Measurements from ENCODE around the gene LMF2.

Gene LMF2

DNA sequence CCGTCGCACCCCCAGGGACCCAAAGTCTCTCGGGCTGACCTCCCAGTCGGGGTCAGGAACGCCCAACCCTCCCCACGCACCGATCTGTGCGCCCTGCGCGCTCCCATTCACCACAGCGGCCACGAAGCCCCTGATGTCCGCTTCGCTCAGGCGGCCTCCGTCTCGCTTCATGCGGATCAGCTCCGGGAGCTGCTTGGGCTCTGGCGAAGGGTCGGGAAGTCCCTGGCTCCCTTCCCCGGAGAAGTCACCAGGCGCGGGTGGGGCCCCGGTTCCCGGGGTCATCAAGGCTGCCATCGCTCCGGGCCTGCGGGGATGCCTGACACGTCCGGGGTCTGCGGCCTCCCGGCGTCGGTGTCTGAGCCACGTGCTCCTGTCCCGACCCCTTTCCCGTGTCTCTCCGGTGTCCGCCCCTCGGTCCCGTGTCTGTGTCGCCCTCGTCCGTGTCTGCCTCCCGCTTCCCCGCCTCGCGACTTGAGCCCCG is 22.0 kb upstream of the LMF2 start:
- Histone ChIP-seq H3K4me3 (ENCODE audit: low read length) (no peak overlapping the region; the same call in 1 of the 2 replicates), H2AFZ (ENCODE audit: low read length) (no peak overlapping the region), H3K9ac (ENCODE audit: low read length) (no peak overlapping the region), H3K79me2 (ENCODE audit: low read length) (peaks cover 12% of the 10 kb centered on the region), H3K27me3 (replicated peaks; ENCODE audit: insufficient read depth, low read length) (peaks cover 9% of the 10 kb centered on the region; the same call in 1 of the 2 replicates), H4K20me1 (ENCODE audit: insufficient read depth, low read length) (no peaks in the 10 kb centered on the region), H3K9me2 (replicated peaks; ENCODE audit: insufficient read depth, low read length) (no peaks in the 10 kb centered on the region), H3K4me1 (ENCODE audit: low read length) (peaks cover 24% of the 10 kb centered on the region), H3F3A (ENCODE audit: insufficient read depth, low read length) (peaks cover 24% of the 10 kb centered on the region), H3K4me2 (ENCODE audit: low read depth, low read length) (no peak overlapping the region; the same call in 1 of the 2 replicates), H3K27ac (ENCODE audit: low read length) (no peak overlapping the region), H3K9me3 (replicated peaks; ENCODE audit: insufficient read depth, low read length) (no peaks in the 10 kb centered on the region), H3K36me3 (replicated peaks; ENCODE audit: insufficient read depth, low read length) (no peaks in the 10 kb centered on the region)
- DNase-seq = no peak
- no peak for TF ChIP-seq EZH2 (optimal IDR thresholded peaks at IDR 0.05; ENCODE audit: low read depth, low read length)
- TF ChIP-seq CTCF (IDR thresholded peaks at IDR 0.05; ENCODE audit: low read length) = no peak

DNA sequence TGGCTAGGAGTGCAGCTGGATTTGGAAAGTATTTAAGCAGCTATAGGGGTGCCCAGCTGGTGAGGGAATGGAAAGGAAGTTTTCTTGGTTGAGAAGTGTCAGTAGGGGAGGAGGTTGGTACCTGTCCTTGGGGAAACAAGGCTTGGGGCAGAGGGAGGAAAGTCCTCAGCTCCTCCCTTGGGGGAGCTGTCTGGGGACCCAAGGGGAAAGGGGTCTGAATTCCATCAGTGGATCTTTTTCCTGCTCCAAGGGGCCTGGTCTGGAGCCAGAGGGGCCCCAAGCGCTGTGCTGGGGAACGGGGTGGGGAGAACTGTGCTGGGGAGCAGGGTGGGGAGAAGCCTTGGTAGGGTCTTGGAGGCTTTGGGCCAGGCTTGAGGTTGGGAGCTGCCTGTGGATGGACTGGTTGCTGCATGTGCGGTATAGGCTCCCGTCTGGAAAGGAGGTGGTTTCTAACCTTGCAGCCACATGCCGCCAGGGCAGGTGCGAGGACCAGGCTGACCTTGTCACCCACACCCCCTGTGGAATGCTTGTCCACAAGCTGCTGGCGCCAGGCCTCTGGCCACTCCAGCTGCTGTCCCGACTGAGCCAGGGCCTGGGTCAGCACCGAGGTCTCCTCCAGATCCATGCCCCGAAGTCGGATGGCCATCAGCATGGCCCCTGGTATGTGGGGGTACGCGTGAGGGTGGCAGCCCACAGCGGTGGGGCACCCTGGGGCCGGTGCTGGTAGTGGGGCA is 21.3 kb upstream of the LMF2 start:
- H4K20me1 ChIP-seq (ENCODE audit: insufficient read depth, low read length) = no peaks in the 10 kb centered on the region
- DNase-seq = no peak
- H3K9me3 ChIP-seq (replicated peaks; ENCODE audit: insufficient read depth, low read length) = no peaks in the 10 kb centered on the region
- H3K9me2 ChIP-seq (replicated peaks; ENCODE audit: insufficient read depth, low read length) = no peaks in the 10 kb centered on the region
- H3K79me2 ChIP-seq (ENCODE audit: low read length) = peaks cover 18% of the 10 kb centered on the region
- H3K4me3 ChIP-seq (ENCODE audit: low read length) = no peak overlapping the region
- H3K9ac ChIP-seq (ENCODE audit: low read length) = no peak overlapping the region
- H3K4me2 ChIP-seq (ENCODE audit: low read depth, low read length) = no peak overlapping the region
- no peak overlapping the region for H3K27ac ChIP-seq (ENCODE audit: low read length)
- no peaks in the 10 kb centered on the region for H3K36me3 ChIP-seq (replicated peaks; ENCODE audit: insufficient read depth, low read length)
- no peak for TF ChIP-seq EZH2phosphoT487 (IDR thresholded peaks at IDR 0.05; ENCODE audit: low read length)
- no peak for TF ChIP-seq EZH2 (optimal IDR thresholded peaks at IDR 0.05; ENCODE audit: low read depth, low read length)
- no peak for TF ChIP-seq CTCF (IDR thresholded peaks at IDR 0.05; ENCODE audit: low read length)
- peaks cover 24% of the 10 kb centered on the region for H3K4me1 ChIP-seq (ENCODE audit: low read length)
- H3F3A ChIP-seq (ENCODE audit: insufficient read depth, low read length) = peaks cover 30% of the 10 kb centered on the region
- no peak overlapping the region for H2AFZ ChIP-seq (ENCODE audit: low read length)
- peaks cover 9% of the 10 kb centered on the region; the same call in 1 of the 2 replicates for H3K27me3 ChIP-seq (replicated peaks; ENCODE audit: insufficient read depth, low read length)

DNA sequence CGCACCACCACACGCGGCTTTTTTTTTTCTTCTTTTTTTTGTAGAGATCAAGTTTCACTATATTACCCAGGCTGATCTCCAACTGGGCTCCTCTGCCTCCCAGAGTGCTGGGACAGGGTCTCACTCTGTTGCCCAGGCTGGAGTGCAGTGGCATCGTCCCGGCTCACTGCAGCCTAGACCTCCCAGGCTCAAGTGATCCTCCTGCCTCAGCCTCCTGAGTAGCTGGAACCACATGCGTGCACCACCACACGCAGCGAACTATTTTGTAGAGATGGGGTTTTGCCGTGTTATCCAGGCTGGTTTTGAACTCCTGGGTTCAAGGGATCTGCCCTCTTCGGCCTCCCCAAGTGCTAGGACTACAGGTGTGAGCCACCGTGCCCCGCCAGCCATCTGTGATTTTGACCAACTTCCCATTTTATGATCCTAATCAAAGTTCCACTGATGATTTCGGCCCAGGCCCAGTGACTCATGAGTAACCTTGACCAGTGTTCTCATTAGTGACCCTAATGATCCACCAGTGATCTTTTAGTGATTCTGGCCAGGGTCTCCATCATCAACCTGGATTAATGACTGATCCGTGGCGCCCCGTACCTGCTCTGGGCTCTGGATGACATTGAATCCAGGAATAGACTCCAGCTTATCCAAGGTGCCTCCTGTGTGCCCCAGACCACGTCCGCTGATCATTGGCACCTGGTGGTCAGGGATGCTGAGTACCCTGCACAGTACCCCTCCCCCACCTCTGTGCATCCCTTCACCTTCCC is 20.6 kb upstream of the LMF2 start:
- Histone ChIP-seq H3K4me3 (ENCODE audit: low read length) (no peak overlapping the region), H3K36me3 (replicated peaks; ENCODE audit: insufficient read depth, low read length) (no peaks in the 10 kb centered on the region), H3F3A (ENCODE audit: insufficient read depth, low read length) (peaks cover 30% of the 10 kb centered on the region), H3K9me3 (replicated peaks; ENCODE audit: insufficient read depth, low read length) (no peaks in the 10 kb centered on the region), H3K9ac (ENCODE audit: low read length) (no peak overlapping the region), H3K4me1 (ENCODE audit: low read length) (peaks cover 29% of the 10 kb centered on the region), H3K27ac (ENCODE audit: low read length) (no peak overlapping the region), H2AFZ (ENCODE audit: low read length) (no peak overlapping the region), H3K27me3 (replicated peaks; ENCODE audit: insufficient read depth, low read length) (peaks cover 9% of the 10 kb centered on the region; the same call in 1 of the 2 replicates), H3K79me2 (ENCODE audit: low read length) (peaks cover 26% of the 10 kb centered on the region), H3K4me2 (ENCODE audit: low read depth, low read length) (no peak overlapping the region), H4K20me1 (ENCODE audit: insufficient read depth, low read length) (no peaks in the 10 kb centered on the region), H3K9me2 (replicated peaks; ENCODE audit: insufficient read depth, low read length) (no peaks in the 10 kb centered on the region)
- TF ChIP-seq EZH2phosphoT487 (IDR thresholded peaks at IDR 0.05; ENCODE audit: low read length) = no peak
- no peak for TF ChIP-seq CTCF (IDR thresholded peaks at IDR 0.05; ENCODE audit: low read length)
- TF ChIP-seq EZH2 (optimal IDR thresholded peaks at IDR 0.05; ENCODE audit: low read depth, low read length) = no peak
- DNase-seq = no peak

All from MM.1S (cell line).